H9 (cell line): ENCODE data around the gene NOLC1. TPM values are rescaled to one million over a fixed set of nuclear protein-coding genes. Genes with fewer than 3 reads are reported as not detected.

ENCODE experiments used
- DNase-seq: peaks from one replicate; pipeline ENCODE4 v3.0.0-alpha.2; 2017
- H2AFZ ChIP-seq: one replicate; pipeline ENCODE4 v1.6.1; 2013; ENCODE audit warnings: mild to moderate bottlenecking, low read length, control low read depth, moderate library complexity
- H2AK5ac ChIP-seq: 2 replicates; pipeline ENCODE4 v1.6.1; 2013; ENCODE audit warnings: low read length, control low read depth, mixed read lengths; ENCODE audit not compliant: insufficient read length
- H2BK120ac ChIP-seq: one replicate; pipeline ENCODE4 v1.6.1; 2013; ENCODE audit warnings: low read depth, mild to moderate bottlenecking, low read length, control low read depth, inconsistent platforms; ENCODE audit not compliant: poor library complexity, severe bottlenecking
- H2BK12ac ChIP-seq: 2 replicates; pipeline ENCODE4 v1.6.1; 2013; ENCODE audit warnings: low read length, control low read depth, mixed read lengths, low read depth; ENCODE audit not compliant: insufficient read length
- H2BK15ac ChIP-seq: 2 replicates; pipeline ENCODE4 v1.6.1; 2013; ENCODE audit warnings: low read depth, low read length, control low read depth
- H2BK20ac ChIP-seq: one replicate; pipeline ENCODE4 v1.6.1; 2013; ENCODE audit warnings: low read depth, mild to moderate bottlenecking, low read length, control low read depth, inconsistent platforms; ENCODE audit not compliant: poor library complexity, severe bottlenecking
- H2BK5ac ChIP-seq: 2 replicates; pipeline ENCODE4 v1.6.1; 2013; ENCODE audit warnings: low read length, control low read depth, mixed read lengths; ENCODE audit not compliant: insufficient read length
- H3K14ac ChIP-seq: 2 replicates; pipeline ENCODE4 v1.6.1; 2013; ENCODE audit warnings: low read length, control low read depth; ENCODE audit not compliant: insufficient read depth
- H3K18ac ChIP-seq: 2 replicates; pipeline ENCODE4 v1.6.1; 2013; ENCODE audit warnings: low read depth, mild to moderate bottlenecking, mixed read lengths, low read length, control low read depth; ENCODE audit not compliant: insufficient read length
- H3K23ac ChIP-seq: 2 replicates; pipeline ENCODE4 v1.6.1; 2013; ENCODE audit warnings: low read length, control low read depth, mixed read lengths, low read depth; ENCODE audit not compliant: insufficient read length
- H3K23me2 ChIP-seq: 2 replicates; pipeline ENCODE4 v1.6.1; 2013; ENCODE audit warnings: low read depth, mild to moderate bottlenecking, mixed read lengths, low read length, control low read depth; ENCODE audit not compliant: insufficient read length, poor library complexity, severe bottlenecking
- H3K27ac ChIP-seq: 2 replicates; pipeline ENCODE4 v1.5.1; 2013; ENCODE audit warnings: low read length, control low read depth, mixed read lengths, low read depth; ENCODE audit not compliant: insufficient read length
- H3K27me3 ChIP-seq: 2 replicates; pipeline ENCODE4 v1.6.1; 2013; ENCODE audit warnings: low read length, control low read depth, inconsistent platforms; ENCODE audit not compliant: insufficient read depth
- H3K4ac ChIP-seq: 2 replicates; pipeline ENCODE4 v1.6.1; 2013; ENCODE audit warnings: low read depth, mild to moderate bottlenecking, control low read depth, inconsistent platforms, low read length, moderate library complexity
- H3K4me1 ChIP-seq: 2 replicates; pipeline ENCODE4 v1.6.1; 2013; ENCODE audit warnings: low read length, control low read depth, inconsistent platforms; ENCODE audit not compliant: insufficient read depth
- H3K4me2 ChIP-seq: 2 replicates; pipeline ENCODE4 v1.6.1; 2013; ENCODE audit warnings: low read length, control low read depth, mixed read lengths; ENCODE audit not compliant: insufficient read length, insufficient read depth
- H3K56ac ChIP-seq: 2 replicates; pipeline ENCODE4 v1.6.1; 2013; ENCODE audit warnings: low read depth, mild to moderate bottlenecking, mixed read lengths, low read length, control low read depth; ENCODE audit not compliant: insufficient read length
- H3K79me1 ChIP-seq: 2 replicates; pipeline ENCODE4 v1.6.1; 2013; ENCODE audit warnings: low read depth, mild to moderate bottlenecking, moderate library complexity, low read length, control low read depth, inconsistent platforms; ENCODE audit not compliant: insufficient read depth, poor library complexity, severe bottlenecking
- H3K79me2 ChIP-seq: 2 replicates; pipeline ENCODE4 v1.6.1; 2013; ENCODE audit warnings: low read length, control low read depth, inconsistent platforms; ENCODE audit not compliant: insufficient read depth
- H3K9ac ChIP-seq: 2 replicates; pipeline ENCODE4 v1.6.1; 2013; ENCODE audit warnings: low read length, control low read depth, mixed read lengths; ENCODE audit not compliant: insufficient read length; ENCODE audit errors: extremely low read depth
- H3K9me3 ChIP-seq: one replicate; pipeline ENCODE4 v1.6.1; 2013; ENCODE audit warnings: low read depth, low read length, inconsistent platforms; ENCODE audit not compliant: control insufficient read depth
- H3T11ph ChIP-seq: one replicate; pipeline ENCODE4 v1.6.1; 2013; ENCODE audit warnings: mild to moderate bottlenecking, low read length, control low read depth, inconsistent platforms
- H4K20me1 ChIP-seq: one replicate; pipeline ENCODE4 v1.6.1; 2013; ENCODE audit not compliant: control insufficient read depth, insufficient read length, insufficient read depth
- H4K5ac ChIP-seq: 2 replicates; pipeline ENCODE4 v1.6.1; 2013; ENCODE audit warnings: low read depth, mild to moderate bottlenecking, mixed read lengths, low read length, control low read depth; ENCODE audit not compliant: insufficient read length
- H4K8ac ChIP-seq: replicated peaks from 2 replicates; pipeline ENCODE4 v1.6.1; 2013; ENCODE audit warnings: low read length, control low read depth, mixed read lengths, low read depth; ENCODE audit not compliant: insufficient read length
- H4K91ac ChIP-seq: 2 replicates; pipeline ENCODE4 v1.6.1; 2013; ENCODE audit warnings: low read depth, mild to moderate bottlenecking, moderate library complexity, mixed read lengths, low read length, control low read depth; ENCODE audit not compliant: insufficient read length
- H3K27ac Mint-ChIP-seq, 3 experiments: 2 replicates in 2 of 3; 3 replicates in 1 of 3; pipeline ENCODE4 v1.8.0; 2020 to 2021; ENCODE audit warnings: mixed read lengths in 3 of 3, mild to moderate bottlenecking in 1 of 3, moderate library complexity in 1 of 3
- H3K27me3 Mint-ChIP-seq: 2 replicates; pipeline ENCODE4 v1.8.0; 2021; ENCODE audit warnings: low read depth, mild to moderate bottlenecking, moderate library complexity, mixed read lengths
- H3K36me3 Mint-ChIP-seq, 3 experiments: 2 replicates in 2 of 3; 3 replicates in 1 of 3; pipeline ENCODE4 v1.8.0; 2020 to 2021; ENCODE audit warnings: low read depth in 3 of 3, mixed read lengths in 3 of 3; ENCODE audit not compliant: insufficient read depth in 1 of 3
- H3K4me1 Mint-ChIP-seq, 2 experiments: 2 replicates each; pipeline ENCODE4 v1.8.0; 2020; ENCODE audit warnings: mixed read lengths in 2 of 2
- H3K4me3 Mint-ChIP-seq, 2 experiments: 2 replicates in 1 of 2; 3 replicates in 1 of 2; pipeline ENCODE4 v1.8.0; 2020 to 2021; ENCODE audit warnings: mild to moderate bottlenecking in 2 of 2, mixed read lengths in 2 of 2, moderate library complexity in 1 of 2
- H3K9me3 Mint-ChIP-seq, 2 experiments: 2 replicates in 1 of 2; 3 replicates in 1 of 2; pipeline ENCODE4 v1.8.0; 2020; ENCODE audit warnings: mild to moderate bottlenecking in 2 of 2, mixed read lengths in 2 of 2, moderate library complexity in 1 of 2
- WGBS: extraction: QIAGEN DNeasy Blood & Tissue Kit; methylation state at CpG from one replicate; pipeline ENCODE4 v1.1.7; 2013; ENCODE audit warnings: missing lambda C conversion rate, low lambda C conversion rate, mixed read lengths; ENCODE audit not compliant: insufficient read length; ENCODE audit errors: extremely low coverage; 5-methylcytosine and 5-hydroxymethylcytosine counted together
- total RNA-seq: library from RNA; stranded (reverse); gene quantifications from 2 replicates; pipeline ENCODE4 v1.2.1, GENCODE V29; 2021
- TF ChIP-seq, protein P1 (sequence below): fragments of 200-600 bp; sonication (generic); conservative IDR thresholded peaks from 3 replicates; pipeline ENCODE4 v1.8.0; 2021; ENCODE audit warnings: antibody characterized with exemption, mild to moderate bottlenecking

Gene NOLC1
- total RNA-seq, 1 experiment from 2014 or later, result 171 TPM

DNA sequence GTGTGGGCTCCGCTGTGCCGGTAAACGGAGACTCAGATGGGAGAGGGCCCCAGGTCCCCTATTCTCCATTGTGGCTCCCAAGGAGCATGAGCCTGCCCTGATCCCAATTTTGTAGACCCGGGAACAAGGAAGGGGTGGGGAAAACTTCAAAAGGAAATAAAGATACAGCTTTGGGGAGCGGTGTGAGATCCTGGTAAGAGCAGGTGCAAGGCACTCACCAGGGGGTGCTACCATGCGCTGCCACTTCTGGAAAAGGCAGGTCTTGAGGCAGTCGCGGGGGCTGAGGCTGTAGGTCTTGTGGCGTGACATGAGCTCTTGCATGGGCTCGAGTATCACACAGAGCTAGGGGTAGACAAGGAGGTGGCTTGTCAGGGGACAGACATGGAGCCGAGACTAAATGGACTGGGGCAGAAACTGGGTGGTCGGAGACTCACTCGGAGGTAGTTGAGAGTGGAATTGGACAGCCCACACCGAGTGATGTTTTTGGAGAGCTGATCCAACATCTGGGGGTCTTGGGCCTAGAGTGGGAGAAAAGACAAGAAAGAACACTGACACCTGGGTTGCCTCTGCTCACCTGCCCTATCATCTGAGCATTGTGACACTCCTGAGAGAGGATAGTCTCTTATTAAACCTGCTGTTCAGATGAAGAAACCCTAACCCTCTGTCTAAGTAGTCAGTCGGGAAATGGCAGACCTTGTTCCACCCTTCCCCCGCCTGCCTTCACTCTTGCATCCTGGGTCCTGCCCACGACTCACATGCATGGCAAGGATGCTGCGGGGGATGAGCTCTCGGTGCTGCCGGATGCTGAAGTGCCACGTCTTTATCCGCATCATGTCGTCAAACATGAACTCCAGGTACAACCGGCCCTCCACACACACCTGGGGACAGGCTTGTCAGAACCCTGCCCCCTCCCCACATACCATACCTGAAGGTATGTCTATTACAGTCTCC is 42.7 kb upstream of the NOLC1 start:
- Histone ChIP-seq H2BK12ac (no peak overlapping the region), H3K27ac (no peak overlapping the region), H3K23ac (no peak overlapping the region), H3K4me2 (no peak overlapping the region), H3K9ac (no peak overlapping the region), H2BK15ac (no peak overlapping the region), H4K20me1 (peaks cover 3% of the 10 kb centered on the region), H3K56ac (no peak overlapping the region), H3K18ac (no peak overlapping the region), H3K14ac (no peak overlapping the region), H4K8ac (no peak overlapping the region), H4K91ac (no peak overlapping the region), H3K9me3 (no peaks in the 10 kb centered on the region), H4K5ac (no peak overlapping the region), H3K23me2 (peaks cover 11% of the 10 kb centered on the region), H2BK20ac (no peak overlapping the region), H2BK120ac (no peak overlapping the region), H3K79me1 (peaks cover 8% of the 10 kb centered on the region), H2BK5ac (no peak overlapping the region), H3T11ph (no peak overlapping the region), H3K4ac (no peak overlapping the region), H3K27me3 (no peaks in the 10 kb centered on the region), H3K79me2 (peaks cover 19% of the 10 kb centered on the region; the same call in 1 of the 2 replicates), H3K4me1 (peaks cover 7% of the 10 kb centered on the region), H2AK5ac (no peak overlapping the region), H2AFZ (no peak overlapping the region)
- TF ChIP-seq, protein P1, sequence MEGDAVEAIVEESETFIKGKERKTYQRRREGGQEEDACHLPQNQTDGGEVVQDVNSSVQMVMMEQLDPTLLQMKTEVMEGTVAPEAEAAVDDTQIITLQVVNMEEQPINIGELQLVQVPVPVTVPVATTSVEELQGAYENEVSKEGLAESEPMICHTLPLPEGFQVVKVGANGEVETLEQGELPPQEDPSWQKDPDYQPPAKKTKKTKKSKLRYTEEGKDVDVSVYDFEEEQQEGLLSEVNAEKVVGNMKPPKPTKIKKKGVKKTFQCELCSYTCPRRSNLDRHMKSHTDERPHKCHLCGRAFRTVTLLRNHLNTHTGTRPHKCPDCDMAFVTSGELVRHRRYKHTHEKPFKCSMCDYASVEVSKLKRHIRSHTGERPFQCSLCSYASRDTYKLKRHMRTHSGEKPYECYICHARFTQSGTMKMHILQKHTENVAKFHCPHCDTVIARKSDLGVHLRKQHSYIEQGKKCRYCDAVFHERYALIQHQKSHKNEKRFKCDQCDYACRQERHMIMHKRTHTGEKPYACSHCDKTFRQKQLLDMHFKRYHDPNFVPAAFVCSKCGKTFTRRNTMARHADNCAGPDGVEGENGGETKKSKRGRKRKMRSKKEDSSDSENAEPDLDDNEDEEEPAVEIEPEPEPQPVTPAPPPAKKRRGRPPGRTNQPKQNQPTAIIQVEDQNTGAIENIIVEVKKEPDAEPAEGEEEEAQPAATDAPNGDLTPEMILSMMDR, result no peak
- Mint-ChIP-seq H3K4me3 (no peak overlapping the region), H3K27me3 (no peaks in the 10 kb centered on the region), H3K27ac (peak overlapping the region in 2 of 3 experiments; percentile 24 to 86; a peak in 2 of 7 replicates), H3K9me3 (no peaks in the 10 kb centered on the region), H3K36me3 (peaks cover 38 to 56% (median 55%) of the 10 kb centered on the region in 3 experiments), H3K4me1 (peaks cover 18 to 24% of the 10 kb centered on the region in 2 experiments)
- DNase-seq, result no peak
- whole genome bisulfite sequencing, result no CpG with 5 or more reads among the region's 24 CpGs
